Measurements from ENCODE around the gene ERMARD.
"Not testable (repeated sequence)": the region's sequence is repeated elsewhere in the genome, so short reads cannot be mapped to it uniquely, and the experiment has no call there.

Gene ERMARD

GRCh38 chr6:169738204-169738975 is 13.0 kb upstream of the ERMARD start:
- DNase-seq (ENCODE audit: low read depth in 1 of 2, low spot score in 1 of 2), result no peak

GRCh38 chr6:169738976-169739529 is 12.4 kb upstream of the ERMARD start:
- DNase-seq (ENCODE audit: low read depth in 1 of 2, low spot score in 1 of 2), result no peak

- no peak for DNase-seq (ENCODE audit: low read depth in 1 of 2, low spot score in 1 of 2)
These were observed 10.1 kb upstream of the ERMARD start for GRCh38 chr6:169741344-169741743.

DNA sequence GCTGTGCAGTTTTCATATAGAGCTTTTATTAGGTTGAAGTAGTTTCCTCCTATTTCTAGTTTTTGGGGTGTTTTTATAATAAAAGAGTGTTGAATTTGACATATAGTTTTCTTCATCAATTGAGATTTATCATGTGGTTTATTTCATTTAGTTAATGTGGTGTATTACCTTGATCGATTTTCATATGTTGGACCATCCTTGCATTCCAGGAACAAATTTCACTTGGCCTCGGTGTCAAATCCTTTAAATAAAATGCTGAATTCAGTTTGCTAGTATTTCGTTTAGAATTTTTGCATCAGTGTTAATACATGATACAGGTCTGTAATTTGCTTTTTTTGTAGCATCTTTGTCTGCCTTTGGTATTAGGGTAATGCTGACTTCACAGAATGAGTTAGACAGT is 6.0 kb upstream of the ERMARD start:
- no peak for DNase-seq (ENCODE audit: low read depth in 1 of 2, low spot score in 1 of 2)

DNA sequence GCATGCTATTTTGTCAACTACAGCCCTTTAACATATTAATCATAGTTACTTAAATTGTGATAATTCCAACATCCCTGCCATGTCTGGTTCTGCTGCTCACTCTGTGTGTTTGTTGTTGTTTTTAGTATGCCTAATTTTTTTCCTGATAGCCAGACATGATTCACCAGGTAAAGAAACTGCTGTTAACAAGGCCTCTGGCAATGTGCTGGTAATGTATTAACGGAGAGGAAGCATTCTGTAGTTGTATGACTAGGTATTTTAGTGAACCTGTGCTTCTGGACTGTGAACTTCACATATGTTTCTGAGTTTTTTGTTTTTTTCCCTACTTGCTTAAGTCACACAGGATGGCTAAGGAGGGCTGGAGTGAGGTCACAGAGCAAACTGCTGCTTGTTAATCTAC is 4.9 kb upstream of the ERMARD start:
- DNase-seq (ENCODE audit: low read depth in 1 of 2, low spot score in 1 of 2), result no peak

DNA sequence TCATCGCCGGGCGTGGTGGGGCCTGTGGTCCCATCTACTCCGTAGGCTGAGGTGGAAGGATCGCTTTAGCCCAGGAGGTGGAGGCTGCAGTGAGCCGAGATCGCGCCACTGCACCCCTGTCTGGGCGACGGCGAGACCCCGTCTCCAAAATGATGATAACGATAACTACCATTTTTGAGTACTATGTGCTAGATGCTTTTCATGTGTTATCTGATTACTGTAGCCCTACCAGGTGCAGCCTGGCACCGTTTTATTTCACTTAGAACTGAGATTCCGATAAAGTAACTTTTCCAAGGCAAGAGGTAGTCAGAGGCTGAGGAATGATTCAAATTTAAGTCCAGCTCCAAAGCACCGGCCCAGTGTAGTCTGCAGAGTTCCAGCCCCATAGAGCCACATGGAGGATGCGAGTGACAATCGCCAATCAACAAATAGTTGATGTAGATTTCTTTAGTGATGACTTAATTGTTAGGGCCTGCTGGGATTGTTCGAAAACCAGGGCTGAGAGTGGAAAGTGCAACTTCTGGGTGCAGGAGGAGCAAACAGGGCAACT is 727 bp downstream of the ERMARD start:
- DNase-seq (ENCODE audit: low read depth in 1 of 2, low spot score in 1 of 2), result no peak

GRCh38 chr6:169755162-169755561 is 3.7 kb downstream of the ERMARD start:
- no peak for DNase-seq (ENCODE audit: low read depth in 1 of 2, low spot score in 1 of 2)

GRCh38 chr6:169763308-169763707 is 11.9 kb downstream of the ERMARD start:
- no peak for DNase-seq (ENCODE audit: low read depth in 1 of 2, low spot score in 1 of 2)

- no peak for DNase-seq (ENCODE audit: low read depth in 1 of 2, low spot score in 1 of 2)
These were observed 12.5 kb downstream of the ERMARD start for GRCh38 chr6:169763881-169764280.

- DNase-seq (ENCODE audit: low read depth in 1 of 2, low spot score in 1 of 2), result not testable (repeated sequence)
These were observed 14.4 kb downstream of the ERMARD start for GRCh38 chr6:169765789-169766188.

DNA sequence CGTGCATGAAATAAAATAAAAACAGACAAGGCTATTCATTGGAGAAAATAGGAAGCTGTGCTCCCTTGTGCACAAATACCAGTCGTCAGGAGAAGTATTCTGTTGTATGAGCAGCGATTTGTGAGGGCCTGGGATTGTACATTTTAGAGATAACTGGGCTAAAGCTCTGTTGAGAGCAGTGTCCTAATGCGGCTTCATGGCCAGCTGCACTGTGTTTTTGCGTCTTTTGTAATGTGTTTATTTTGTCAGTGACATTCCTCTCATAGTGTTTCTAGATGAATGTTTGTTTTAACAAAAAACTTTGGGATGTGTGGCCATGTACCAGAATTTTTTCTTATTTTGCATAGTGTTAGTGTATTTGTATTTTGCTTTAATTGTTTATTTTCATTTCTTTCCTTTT is 14.8 kb downstream of the ERMARD start:
- no peak for DNase-seq (ENCODE audit: low read depth in 1 of 2, low spot score in 1 of 2)

DNA sequence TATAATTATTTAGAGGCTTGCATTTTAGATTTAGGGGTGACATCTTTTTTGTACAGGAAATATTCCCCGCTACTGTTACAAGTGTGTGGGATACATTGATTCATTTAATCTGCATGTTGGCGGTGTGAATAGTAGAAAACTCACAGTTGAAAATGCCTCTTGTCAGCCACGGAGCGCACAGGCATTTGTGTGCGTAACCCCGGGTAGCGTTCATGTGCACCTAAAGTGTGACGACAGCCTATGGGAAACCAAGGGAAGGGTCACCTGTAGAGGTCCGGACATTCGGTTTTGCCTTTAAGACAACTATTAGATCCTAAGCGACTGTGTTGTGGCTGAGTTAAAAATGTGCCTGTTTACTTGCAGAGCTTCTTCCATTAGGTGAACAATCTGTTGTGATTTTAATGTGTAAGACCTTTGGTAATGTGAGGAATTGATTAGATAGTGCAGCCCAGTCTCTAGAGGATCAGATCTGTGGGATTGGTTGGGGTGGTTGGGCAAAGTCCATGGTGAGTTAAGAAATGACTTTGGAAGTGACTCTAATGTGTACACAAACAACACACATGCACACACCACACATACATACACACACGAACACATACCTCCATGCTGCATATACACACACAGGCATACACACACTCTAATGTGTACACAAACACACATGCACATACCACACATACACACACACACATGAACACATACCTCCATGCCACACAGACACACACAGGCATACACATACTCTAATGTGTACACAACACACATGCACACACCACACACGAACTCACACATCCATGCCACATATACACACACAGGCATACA is 15.7 kb downstream of the ERMARD start:
- no peak for DNase-seq (ENCODE audit: low read depth in 1 of 2, low spot score in 1 of 2)

- DNase-seq (ENCODE audit: low read depth in 1 of 2, low spot score in 1 of 2), result no peak
These were observed 22.9 kb downstream of the ERMARD start for GRCh38 chr6:169774347-169774746.

- DNase-seq (ENCODE audit: low read depth in 1 of 2, low spot score in 1 of 2), result no peak
These were observed 23.9 kb downstream of the ERMARD start for GRCh38 chr6:169775321-169775720.

DNA sequence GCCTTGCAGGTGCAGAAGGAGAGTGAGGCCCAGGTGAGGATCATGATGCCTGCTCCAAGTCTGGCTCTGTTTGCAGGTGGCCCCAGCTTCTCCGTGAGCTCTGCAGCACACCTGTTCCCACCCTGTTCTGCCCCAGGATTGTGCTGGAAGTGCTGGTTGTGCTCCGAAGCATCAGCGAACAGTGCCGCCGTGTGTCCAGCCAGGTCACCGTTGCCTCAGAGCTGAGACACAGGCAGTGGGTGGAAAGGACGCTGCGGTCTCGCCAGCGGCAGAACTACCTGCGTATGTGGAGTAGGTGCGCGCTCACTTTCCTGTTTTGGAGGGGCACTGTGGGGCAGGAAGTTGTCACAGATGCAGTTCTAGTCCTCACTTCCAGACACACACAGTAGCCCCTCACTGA is 25.0 kb downstream of the ERMARD start:
- no peak for DNase-seq (ENCODE audit: low read depth in 1 of 2, low spot score in 1 of 2)

DNA sequence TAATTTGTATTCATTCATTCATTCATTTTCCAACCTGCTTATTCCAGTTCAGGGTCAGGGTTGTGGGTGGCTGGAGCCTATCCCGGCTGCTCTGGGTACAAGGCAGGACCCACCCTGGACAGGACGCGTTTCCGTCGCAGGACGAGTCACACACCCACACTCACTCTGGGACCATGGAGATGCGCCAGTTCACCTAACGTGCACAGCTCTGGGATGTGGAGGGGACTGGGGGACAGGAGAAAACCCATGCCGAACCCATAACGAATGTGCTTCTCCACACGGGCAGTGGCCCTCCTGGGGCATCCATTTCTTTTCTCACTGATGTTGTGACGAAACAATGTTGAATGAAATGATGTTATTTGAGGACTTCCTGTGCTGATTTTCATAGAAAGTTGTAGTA is 26.5 kb downstream of the ERMARD start:
- no peak for DNase-seq (ENCODE audit: low read depth in 1 of 2, low spot score in 1 of 2)

DNA sequence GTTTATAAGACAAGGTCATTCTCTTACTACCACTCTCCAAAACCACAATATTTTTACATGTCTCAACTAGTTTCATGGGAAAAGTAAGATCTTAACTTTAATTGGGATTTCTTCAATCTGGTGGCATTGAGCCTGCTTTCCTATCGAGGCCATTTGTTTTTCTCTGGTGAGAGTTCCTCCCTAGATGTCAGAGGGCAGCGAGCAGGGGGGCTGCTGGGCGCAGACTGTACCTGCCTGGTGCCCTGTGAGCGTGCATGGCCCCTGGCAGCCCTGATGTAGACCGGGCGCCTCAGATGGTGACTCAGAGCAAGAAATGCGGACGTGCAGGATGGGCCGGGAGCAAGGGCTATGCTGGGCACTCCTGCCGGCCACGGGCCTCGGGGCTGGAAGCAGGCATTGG is 27.2 kb downstream of the ERMARD start:
- DNase-seq (ENCODE audit: low read depth in 1 of 2, low spot score in 1 of 2), result no peak

DNA sequence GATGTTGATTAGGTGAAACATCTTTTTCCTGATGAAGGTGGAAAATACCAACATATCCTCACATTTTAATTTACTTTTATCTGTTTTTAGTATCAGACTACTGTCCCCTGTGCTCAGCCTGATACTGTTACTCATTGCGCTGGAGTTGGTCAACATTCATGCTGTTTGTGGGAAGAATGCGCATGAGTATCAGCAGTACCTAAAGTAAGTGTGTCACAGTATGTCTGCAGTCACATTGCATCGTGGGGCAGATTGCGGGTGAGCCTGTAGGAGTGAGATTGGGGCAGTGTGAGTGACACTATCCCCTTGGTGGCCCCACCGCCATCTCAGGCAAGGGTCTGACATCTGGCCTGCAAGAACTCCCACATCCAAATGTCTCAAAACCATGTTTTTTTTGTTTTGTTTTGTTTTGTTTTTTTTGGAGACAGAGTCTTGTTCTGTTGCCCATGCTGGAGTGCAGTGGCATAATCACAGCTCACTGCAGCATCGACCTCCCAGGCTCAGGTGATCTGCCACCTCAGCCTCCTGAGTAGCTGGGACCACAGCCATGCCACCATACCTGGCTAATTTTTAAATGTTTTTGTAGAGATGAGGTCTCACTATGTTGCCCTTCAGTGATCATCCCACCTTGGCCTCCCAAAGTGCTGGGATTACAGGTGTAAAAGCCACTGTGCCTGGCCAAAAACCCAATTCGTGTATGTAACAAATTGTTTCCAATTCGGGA is 27.8 kb downstream of the ERMARD start:
- no peak for DNase-seq (ENCODE audit: low read depth in 1 of 2, low spot score in 1 of 2)

DNA sequence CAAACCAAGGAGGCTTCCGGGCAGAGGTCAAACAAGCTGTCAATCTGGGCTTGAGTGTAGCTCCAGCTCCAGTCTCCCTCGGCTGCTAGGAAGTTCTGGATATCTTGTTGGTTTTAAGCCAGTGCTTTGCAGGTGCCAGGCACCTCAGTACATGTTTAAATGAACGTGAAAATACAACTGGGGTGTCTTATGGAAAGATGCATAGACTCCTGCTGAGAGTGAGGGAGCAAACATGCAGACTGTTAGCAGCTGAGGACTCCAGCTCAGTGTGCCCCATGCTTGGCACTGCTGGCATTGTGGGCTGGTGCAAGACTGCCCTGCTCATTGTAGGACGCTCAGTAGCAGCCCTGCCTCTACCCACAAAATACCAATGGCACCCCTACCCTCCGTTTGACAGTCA is 28.5 kb downstream of the ERMARD start:
- DNase-seq (ENCODE audit: low read depth in 1 of 2, low spot score in 1 of 2), result no peak

GRCh38 chr6:169780571-169781091 is 29.2 kb downstream of the ERMARD start:
- no peak for DNase-seq (ENCODE audit: low read depth in 1 of 2, low spot score in 1 of 2)

DNA sequence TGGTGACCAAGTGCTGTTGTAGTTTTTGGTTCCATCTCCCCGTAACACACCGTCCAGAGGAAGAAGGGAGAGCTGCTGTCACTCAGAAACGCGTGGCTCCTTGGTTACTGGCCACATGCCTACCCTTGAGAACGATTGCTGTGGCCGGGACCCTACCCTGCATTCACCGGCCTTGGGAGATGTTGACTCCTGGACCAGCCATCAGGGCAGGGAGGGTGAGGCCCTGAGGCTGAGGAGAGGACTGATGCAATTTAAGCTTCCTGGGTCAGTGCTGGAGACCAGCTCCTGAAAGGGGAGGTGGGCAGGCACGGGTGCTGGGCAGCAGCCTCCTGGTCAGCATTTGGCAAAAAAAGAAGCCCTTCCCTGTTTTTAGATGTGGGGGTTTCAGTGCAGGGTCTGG is 31.5 kb downstream of the ERMARD start:
- no peak for DNase-seq (ENCODE audit: low read depth in 1 of 2, low spot score in 1 of 2)
